ENCODE measurements around the gene CNTN2. TPM values are rescaled to one million over a fixed set of nuclear protein-coding genes. Genes with fewer than 3 reads are reported as not detected.

The CNTN2 gene
- polyA plus RNA-seq, 1 experiment = not detected

DNA sequence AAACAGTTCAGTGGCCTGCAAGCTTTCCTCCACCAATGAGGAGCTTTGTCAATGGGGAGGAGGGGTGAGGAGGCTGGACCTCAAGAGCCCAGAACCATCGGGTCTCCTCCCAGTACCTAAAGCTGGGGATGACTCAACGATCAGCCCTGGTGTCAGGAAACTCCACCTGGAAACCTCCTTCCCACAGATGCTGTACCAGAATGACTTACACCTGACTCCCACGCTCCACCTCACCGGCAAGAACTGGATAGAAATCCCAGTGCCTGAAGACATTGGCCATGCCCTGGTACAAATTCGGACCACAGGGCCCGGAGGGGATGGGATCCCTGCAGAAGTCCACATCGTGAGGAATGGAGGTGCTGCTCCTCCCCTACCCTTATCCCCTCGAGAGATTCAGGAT is 29.9 kb downstream of the CNTN2 start:
- POLR2A ChIA-PET = no interaction called here
- Histone ChIP-seq H3K27ac (ENCODE audit: low read depth, low read length) (no peak overlapping the region), H3K9me3 (ENCODE audit: control insufficient read depth, insufficient read depth, low read length) (no peaks in the 10 kb centered on the region; the same call in 1 of the 2 replicates), H3K27me3 (ENCODE audit: control insufficient read depth, insufficient read depth, low read length) (peaks cover 6% of the 10 kb centered on the region), H3K4me3 (ENCODE audit: low read depth, low read length) (no peak overlapping the region)
- TF ChIP-seq, protein P1, sequence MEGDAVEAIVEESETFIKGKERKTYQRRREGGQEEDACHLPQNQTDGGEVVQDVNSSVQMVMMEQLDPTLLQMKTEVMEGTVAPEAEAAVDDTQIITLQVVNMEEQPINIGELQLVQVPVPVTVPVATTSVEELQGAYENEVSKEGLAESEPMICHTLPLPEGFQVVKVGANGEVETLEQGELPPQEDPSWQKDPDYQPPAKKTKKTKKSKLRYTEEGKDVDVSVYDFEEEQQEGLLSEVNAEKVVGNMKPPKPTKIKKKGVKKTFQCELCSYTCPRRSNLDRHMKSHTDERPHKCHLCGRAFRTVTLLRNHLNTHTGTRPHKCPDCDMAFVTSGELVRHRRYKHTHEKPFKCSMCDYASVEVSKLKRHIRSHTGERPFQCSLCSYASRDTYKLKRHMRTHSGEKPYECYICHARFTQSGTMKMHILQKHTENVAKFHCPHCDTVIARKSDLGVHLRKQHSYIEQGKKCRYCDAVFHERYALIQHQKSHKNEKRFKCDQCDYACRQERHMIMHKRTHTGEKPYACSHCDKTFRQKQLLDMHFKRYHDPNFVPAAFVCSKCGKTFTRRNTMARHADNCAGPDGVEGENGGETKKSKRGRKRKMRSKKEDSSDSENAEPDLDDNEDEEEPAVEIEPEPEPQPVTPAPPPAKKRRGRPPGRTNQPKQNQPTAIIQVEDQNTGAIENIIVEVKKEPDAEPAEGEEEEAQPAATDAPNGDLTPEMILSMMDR (IDR thresholded peaks at IDR 0.05; ENCODE audit: low read depth, low read length) = no peak
- CTCF ChIA-PET = interaction anchor here (0.6 to 13.6 kb wide), 5 partner anchors 11 to 484 kb away, joined by 3 to 106 read pairs (median 3); no protein-coding TSS in a partner anchor
- DNase-seq (ENCODE audit: low read depth, low spot score) = no peak

DNA sequence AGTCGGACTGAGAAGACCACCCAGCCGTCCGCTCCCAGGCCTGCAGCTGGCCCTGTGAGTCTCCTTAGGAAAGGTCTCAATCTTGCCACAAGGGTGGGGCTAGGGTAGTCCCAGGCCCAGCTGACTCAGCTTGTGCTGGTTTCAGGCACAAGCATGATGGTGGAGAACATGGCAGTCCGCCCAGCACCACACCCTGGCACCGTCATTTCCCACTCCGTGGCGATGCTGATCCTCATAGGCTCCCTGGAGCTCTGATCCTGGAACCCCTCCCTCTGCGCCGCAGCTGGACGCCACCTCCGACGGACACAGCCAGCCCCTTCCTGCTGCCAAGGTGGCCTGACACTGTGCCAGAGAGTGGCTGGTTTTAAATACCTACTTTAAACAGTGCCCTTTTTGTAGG is 30.5 kb downstream of the CNTN2 start:
- TF ChIP-seq, protein P1 (IDR thresholded peaks at IDR 0.05; ENCODE audit: low read depth, low read length) = no peak
- POLR2A ChIA-PET = no interaction called here

DNA sequence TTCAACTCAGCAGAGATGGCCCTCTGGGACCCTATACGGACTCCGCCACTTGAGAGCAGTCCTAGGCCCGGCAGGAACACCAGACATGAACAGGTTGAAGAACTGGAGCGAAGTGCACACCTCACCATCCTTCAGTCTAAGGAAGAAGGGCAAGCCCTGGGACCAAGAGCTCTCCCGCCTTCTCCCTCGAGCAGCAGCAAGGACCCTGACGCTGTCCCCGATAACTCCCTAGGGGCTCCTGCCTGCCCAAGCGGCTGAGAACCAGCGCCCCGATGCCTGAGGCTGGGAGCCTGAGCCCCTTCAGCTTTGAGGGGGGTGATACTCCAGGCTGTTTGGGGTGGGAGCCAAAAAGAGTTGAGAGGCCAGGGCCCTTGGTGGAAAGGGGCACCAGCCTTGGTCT is 31.1 kb downstream of the CNTN2 start:
- POLR2A ChIA-PET = no interaction called here
- TF ChIP-seq, protein P1 (IDR thresholded peaks at IDR 0.05; ENCODE audit: low read depth, low read length) = no peak
- CTCF ChIA-PET = interaction anchor here (13.6 kb wide), 1 partner anchor 12 kb away, joined by 106 read pairs; no protein-coding TSS in a partner anchor
- H3K27me3 ChIP-seq (ENCODE audit: control insufficient read depth, insufficient read depth, low read length) = peaks cover 3% of the 10 kb centered on the region
- no peak overlapping the region for H3K27ac ChIP-seq (ENCODE audit: low read depth, low read length)
- H3K9me3 ChIP-seq (ENCODE audit: control insufficient read depth, insufficient read depth, low read length) = no peaks in the 10 kb centered on the region; the same call in 1 of the 2 replicates
- H3K4me3 ChIP-seq (ENCODE audit: low read depth, low read length) = no peak overlapping the region
- no peak for DNase-seq (ENCODE audit: low read depth, low spot score)

More for the DNA sequence above, 30.5 kb downstream of the CNTN2 start:
- no peak overlapping the region for H3K4me3 ChIP-seq (ENCODE audit: low read depth, low read length)
- H3K27me3 ChIP-seq (ENCODE audit: control insufficient read depth, insufficient read depth, low read length) = peaks cover 3% of the 10 kb centered on the region
- no peaks in the 10 kb centered on the region; the same call in 1 of the 2 replicates for H3K9me3 ChIP-seq (ENCODE audit: control insufficient read depth, insufficient read depth, low read length)
- no peak for DNase-seq (ENCODE audit: low read depth, low spot score)
- no peak overlapping the region for H3K27ac ChIP-seq (ENCODE audit: low read depth, low read length)
- CTCF ChIA-PET = interaction anchor here (13.6 kb wide), 1 partner anchor 11 kb away, joined by 106 read pairs; no protein-coding TSS in a partner anchor

DNA sequence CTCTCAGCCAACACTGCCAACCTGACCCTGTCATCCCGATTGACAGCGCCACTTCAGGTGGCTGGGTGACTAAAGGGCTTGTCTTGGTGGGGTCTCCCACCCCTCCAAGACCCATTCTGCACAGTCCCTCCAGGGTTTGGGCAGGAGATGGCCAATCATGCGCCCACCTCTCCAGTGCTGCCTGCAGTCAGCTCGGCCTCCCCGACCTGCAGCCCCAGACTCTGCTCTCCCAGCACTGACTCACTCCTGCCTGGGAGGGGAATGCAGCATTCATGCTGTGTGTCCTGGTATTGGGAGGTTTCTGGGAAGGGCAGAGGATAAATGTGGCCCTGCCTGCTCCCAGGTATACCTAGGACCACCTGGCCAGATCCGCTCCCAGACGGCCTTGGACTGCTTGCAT is 31.5 kb downstream of the CNTN2 start:
- TF ChIP-seq, protein P1 (IDR thresholded peaks at IDR 0.05; ENCODE audit: low read depth, low read length) = no peak
- DNase-seq (ENCODE audit: low read depth, low spot score) = no peak
- Histone ChIP-seq H3K9me3 (ENCODE audit: control insufficient read depth, insufficient read depth, low read length) (no peaks in the 10 kb centered on the region; the same call in 1 of the 2 replicates), H3K4me3 (ENCODE audit: low read depth, low read length) (no peak overlapping the region), H3K27me3 (ENCODE audit: control insufficient read depth, insufficient read depth, low read length) (peaks cover 3% of the 10 kb centered on the region), H3K27ac (ENCODE audit: low read depth, low read length) (no peak overlapping the region)
- CTCF ChIA-PET = interaction anchor here (1.7 to 13.6 kb wide), 2 partner anchors 12 to 85 kb away, joined by 5 to 106 read pairs; no protein-coding TSS in a partner anchor
- POLR2A ChIA-PET = no interaction called here

DNA sequence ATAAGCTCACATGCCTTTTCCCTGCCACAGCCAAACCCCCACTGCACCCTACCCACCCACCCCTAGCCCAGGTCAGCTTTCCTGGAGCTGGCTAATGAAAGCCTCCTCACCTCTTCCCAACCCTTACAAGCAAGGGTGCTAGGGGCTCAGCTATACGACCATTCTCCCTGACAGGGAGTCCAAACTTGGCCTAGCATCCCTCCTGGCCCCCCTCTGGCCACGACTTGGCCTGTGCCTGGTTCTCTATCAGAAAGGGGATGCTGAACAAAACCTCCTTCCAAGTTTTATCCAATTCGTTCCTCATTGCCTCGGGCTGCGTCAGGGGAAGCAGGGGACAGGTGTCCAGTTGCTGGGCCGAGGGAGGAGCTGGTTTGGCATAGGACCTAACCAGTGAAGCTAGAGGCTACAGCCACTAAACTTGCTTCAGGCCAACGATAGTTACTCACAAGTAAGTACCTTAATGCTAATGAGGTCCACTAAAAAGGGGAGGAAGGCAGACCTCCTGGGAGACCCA is 32.7 kb downstream of the CNTN2 start:
- Histone ChIP-seq H3K27me3 (ENCODE audit: control insufficient read depth, insufficient read depth, low read length) (peaks cover 3% of the 10 kb centered on the region), H3K4me3 (ENCODE audit: low read depth, low read length) (no peak overlapping the region), H3K9me3 (ENCODE audit: control insufficient read depth, insufficient read depth, low read length) (no peaks in the 10 kb centered on the region; the same call in 1 of the 2 replicates), H3K27ac (ENCODE audit: low read depth, low read length) (no peak overlapping the region)
- ChIA-PET POLR2A (no interaction called here), CTCF (interaction anchor here (0.6 to 13.6 kb wide), 7 partner anchors 13 to 490 kb away, joined by 3 to 106 read pairs (median 4); partner anchors contain the start of gene RBBP5)
- TF ChIP-seq, protein P1 (IDR thresholded peaks at IDR 0.05; ENCODE audit: low read depth, low read length) = no peak
- DNase-seq (ENCODE audit: low read depth, low spot score) = no peak

All from AG04450 (cell line).